Adrenal gland (tissue), 12 donors: Measurements from ENCODE around the gene OPRPN. TPM values are rescaled to one million over a fixed set of nuclear protein-coding genes. Genes with fewer than 3 reads are reported as not detected.

ENCODE experiments used
- DNase-seq, 7 donors: peaks; one replicate each; pipeline ENCODE4 v3.0.0-alpha.2; 2019 to 2020
- H3K27ac ChIP-seq, 5 donors: fragments of 200-600 bp; sonication (generic) in 4 of 5; 1 replicate in 3 of 5; 2 replicates in 2 of 5; pipeline versions ENCODE4 v1.5.1 to v1.8.0; 2016 to 2020; ENCODE audit warnings: mild to moderate bottlenecking in 1 of 5
- H3K27me3 ChIP-seq: fragments of 200-600 bp; 2 replicates; pipeline ENCODE4 v1.8.0; 2021
- H3K36me3 ChIP-seq, 2 donors: fragments of 200-600 bp; replicated peaks in 1 of 2; 1 replicate in 1 of 2; 2 replicates in 1 of 2; pipeline versions ENCODE4 v1.5.1 to v1.8.0; 2018 to 2022
- H3K4me1 ChIP-seq, 2 donors: fragments of 200-600 bp; replicated peaks in 1 of 2; 1 replicate in 1 of 2; 2 replicates in 1 of 2; pipeline versions ENCODE4 v1.5.1 to v1.8.0; 2018 to 2021
- H3K4me3 ChIP-seq, 4 donors: fragments of 200-600 bp; sonication (generic) in 3 of 4; one replicate each; pipeline ENCODE4 v1.5.1; 2016 to 2018
- H3K9me3 ChIP-seq, 3 donors: fragments of 200-600 bp; sonication (generic) in 1 of 3; replicated peaks in 1 of 3; 1 replicate in 2 of 3; 2 replicates in 1 of 3; pipeline versions ENCODE4 v1.5.1 to v1.8.0; 2016 to 2021
- CTCF ChIP-seq, 6 experiments: fragments of 450-650 bp in 4 of 6; fragments of 200-600 bp in 2 of 6; sonication (generic) in 1 of 6; IDR thresholded peaks; 1 replicate in 5 of 6; 2 replicates in 1 of 6; pipeline versions ENCODE4 v1.5.1 to v1.8.0; 2016 to 2021; ENCODE audit warnings: antibody characterized with exemption in 6 of 6, mild to moderate bottlenecking in 2 of 6, moderate library complexity in 1 of 6
- POLR2A ChIP-seq, 2 donors: fragments of 450-650 bp; IDR thresholded peaks; one replicate each; pipeline ENCODE4 v1.6.1; 2017; ENCODE audit warnings: antibody characterized with exemption in 2 of 2, mild to moderate bottlenecking in 2 of 2, moderate library complexity in 1 of 2
- whole genome bisulfite sequencing, 4 donors: extraction: QIAGEN DNeasy Blood & Tissue Kit in 2 of 4; methylation state at CpG; one replicate each; pipeline versions ENCODE4 v1.1.5 to v1.1.7; 2013 to 2017; 5-methylcytosine and 5-hydroxymethylcytosine counted together
- intact Hi-C, 2 donors: fragments of 100-400 bp; cut with DNase I; formaldehyde crosslinking; loops; one replicate each; pipeline versions ENCODE4 v1.14.1 to v1.15.0; 2022 to 2023
- polyA plus RNA-seq, 3 donors: library from polyadenylated mRNA; stranded (reverse); fragments of 200-250 nt in 2 of 3; fragments of 350-450 nt in 1 of 3; fragmentation: Illumina TruSeq in 1 of 3; extraction: RNeasy Lipid Tissue Mini Kit (QIAGEN cat#74804) in 1 of 3; gene quantifications; one replicate each; pipeline ENCODE4 v1.2.3, GENCODE V29; 2013 to 2014
- total RNA-seq, 9 donors: library from RNA; depleted of rRNA in 4 of 9; stranded (reverse); fragments of >200 nt in 4 of 9; fragments of 120-200 nt in 1 of 9; fragmentation: NEBNext Ultra II Directional in 1 of 9; extraction: Animal tissue kit (Norgen Biotek cat#: 25700) in 1 of 9; gene quantifications; one replicate each; pipeline versions ENCODE4 v1.1.0 to v1.2.4, GENCODE V29; 2013 to 2023
- donor health status: healthy with polysubstance abuse.
- donor health status: Bipolar disorder and iron deficiency.
- donor health status: DM: yes; HTN: yes; CAD: no.
- donor health status: DM: no; HTN: no; CAD: no.
- donor health status: DM: no; HTN: no; CAD: no.
- donor health status: DM: yes; HTN: yes; CAD: no.

The OPRPN gene
- total and polyA plus RNA-seq, 12 donors = not detected

DNA sequence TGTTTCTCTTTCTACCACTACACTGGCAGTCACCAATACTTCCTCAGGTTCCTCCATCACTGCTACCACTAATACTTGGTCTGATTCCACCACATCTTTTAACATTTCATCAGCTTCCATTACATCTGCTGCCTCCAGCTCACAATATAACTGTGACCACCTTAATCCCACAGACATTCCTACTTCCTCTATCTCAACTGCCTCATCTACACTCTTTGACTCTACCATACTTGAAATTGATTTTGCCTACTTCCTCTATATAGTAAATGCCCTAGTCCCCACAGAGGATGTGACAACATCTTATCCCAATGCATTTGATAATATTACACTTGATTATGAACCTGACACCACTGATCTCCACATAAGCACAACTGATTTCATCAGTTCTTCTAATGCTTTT is 29.0 kb downstream of the OPRPN start:
- TF ChIP-seq CTCF (IDR thresholded peaks at IDR 0.05) = no peak
- TF ChIP-seq POLR2A (IDR thresholded peaks at IDR 0.05) = no peak
- intact Hi-C loops = no loop called here
- DNase-seq = no peak
- Histone ChIP-seq H3K27ac (no peak overlapping the region), H3K9me3 (no peaks in the 10 kb centered on the region), H3K4me1 (no peaks in the 10 kb centered on the region), H3K36me3 (no peaks in the 10 kb centered on the region), H3K27me3 (no peaks in the 10 kb centered on the region), H3K4me3 (no peak overlapping the region)

- Histone ChIP-seq H3K4me1 (no peaks in the 10 kb centered on the region), H3K9me3 (no peaks in the 10 kb centered on the region), H3K27ac (no peak overlapping the region), H3K4me3 (no peak overlapping the region), H3K27me3 (no peaks in the 10 kb centered on the region), H3K36me3 (no peaks in the 10 kb centered on the region)
- no peak for TF ChIP-seq CTCF (IDR thresholded peaks at IDR 0.05)
- no peak for TF ChIP-seq POLR2A (IDR thresholded peaks at IDR 0.05)
- DNase-seq = no peak
- intact Hi-C loops = no loop called here
- 55 to 62% (median 58%) methylated on average over 5 to 7 of the region's 7 CpGs for WGBS, 4 donors
These were observed 39.5 kb downstream of the OPRPN start for GRCh38 chr4:70437197-70437596.

DNA sequence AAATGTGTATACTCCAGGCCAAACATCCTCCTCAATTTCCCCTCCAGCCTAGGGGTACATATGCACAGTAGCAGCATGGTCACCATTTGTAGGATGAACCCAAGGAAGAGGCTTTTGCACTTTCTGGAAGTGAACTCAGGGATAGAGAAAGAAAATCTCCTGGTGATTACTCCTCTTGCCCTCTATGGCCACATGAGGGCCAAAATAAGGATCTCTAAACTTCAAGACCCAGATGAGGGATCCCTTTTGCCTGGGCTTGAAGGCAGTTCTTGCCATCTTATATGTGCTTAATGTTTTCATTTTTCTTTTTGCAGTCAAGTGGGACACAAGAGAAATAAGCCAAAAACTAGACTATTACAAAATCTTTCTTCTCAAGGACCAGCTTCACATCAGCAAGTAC is 44.7 kb downstream of the OPRPN start:
- no peaks in the 10 kb centered on the region for H3K36me3 ChIP-seq
- H3K4me3 ChIP-seq = no peak overlapping the region
- intact Hi-C loops = no loop called here
- no peaks in the 10 kb centered on the region for H3K4me1 ChIP-seq
- H3K27ac ChIP-seq = no peak overlapping the region
- no peaks in the 10 kb centered on the region for H3K27me3 ChIP-seq
- no peak for DNase-seq
- TF ChIP-seq CTCF (IDR thresholded peaks at IDR 0.05) (no peak), POLR2A (IDR thresholded peaks at IDR 0.05) (no peak)
- no peaks in the 10 kb centered on the region for H3K9me3 ChIP-seq

DNA sequence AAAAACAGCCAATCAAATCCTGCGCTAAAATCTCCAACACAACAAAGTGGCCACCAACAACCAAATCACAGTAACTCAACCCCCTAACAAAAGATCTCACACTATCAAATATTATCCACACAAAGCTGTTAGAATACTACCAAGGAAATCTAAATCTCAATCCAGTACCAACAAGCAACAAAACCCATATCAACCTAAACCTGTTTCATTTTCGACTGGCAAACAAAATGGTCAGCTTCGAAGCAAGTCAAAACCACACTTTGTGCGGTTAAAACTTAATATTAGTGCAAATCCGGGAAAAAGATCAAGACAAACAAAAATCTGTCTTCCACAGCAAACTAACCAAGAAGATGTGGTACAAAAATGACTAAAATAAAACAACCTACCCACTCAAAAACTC is 45.6 kb downstream of the OPRPN start:
- no peak for DNase-seq
- H3K9me3 ChIP-seq = no peaks in the 10 kb centered on the region
- H3K4me1 ChIP-seq = no peaks in the 10 kb centered on the region
- H3K27ac ChIP-seq = no peak overlapping the region
- intact Hi-C loops = no loop called here
- H3K36me3 ChIP-seq = no peaks in the 10 kb centered on the region
- TF ChIP-seq CTCF (IDR thresholded peaks at IDR 0.05) (no peak), POLR2A (IDR thresholded peaks at IDR 0.05) (no peak)
- H3K4me3 ChIP-seq = no peak overlapping the region
- no peaks in the 10 kb centered on the region for H3K27me3 ChIP-seq
- 79 to 87% (median 85%) methylated on average over 5 of the region's 5 CpGs for WGBS, 4 donors
